NOMO-1 treated with dmso at 0.1 percent for 144 hours (cell line): ENCODE measurements around the gene ANKRD34B.
"Not testable (repeated sequence)": the region's sequence is repeated elsewhere in the genome, so short reads cannot be mapped to it uniquely, and the experiment has no call there.

ENCODE experiments used
- DNase-seq: peaks from one replicate; lab custom pipeline; 2025; ENCODE audit not compliant: unreplicated experiment; lab: John Stamatoyannopoulos, UW

The ANKRD34B gene

DNA sequence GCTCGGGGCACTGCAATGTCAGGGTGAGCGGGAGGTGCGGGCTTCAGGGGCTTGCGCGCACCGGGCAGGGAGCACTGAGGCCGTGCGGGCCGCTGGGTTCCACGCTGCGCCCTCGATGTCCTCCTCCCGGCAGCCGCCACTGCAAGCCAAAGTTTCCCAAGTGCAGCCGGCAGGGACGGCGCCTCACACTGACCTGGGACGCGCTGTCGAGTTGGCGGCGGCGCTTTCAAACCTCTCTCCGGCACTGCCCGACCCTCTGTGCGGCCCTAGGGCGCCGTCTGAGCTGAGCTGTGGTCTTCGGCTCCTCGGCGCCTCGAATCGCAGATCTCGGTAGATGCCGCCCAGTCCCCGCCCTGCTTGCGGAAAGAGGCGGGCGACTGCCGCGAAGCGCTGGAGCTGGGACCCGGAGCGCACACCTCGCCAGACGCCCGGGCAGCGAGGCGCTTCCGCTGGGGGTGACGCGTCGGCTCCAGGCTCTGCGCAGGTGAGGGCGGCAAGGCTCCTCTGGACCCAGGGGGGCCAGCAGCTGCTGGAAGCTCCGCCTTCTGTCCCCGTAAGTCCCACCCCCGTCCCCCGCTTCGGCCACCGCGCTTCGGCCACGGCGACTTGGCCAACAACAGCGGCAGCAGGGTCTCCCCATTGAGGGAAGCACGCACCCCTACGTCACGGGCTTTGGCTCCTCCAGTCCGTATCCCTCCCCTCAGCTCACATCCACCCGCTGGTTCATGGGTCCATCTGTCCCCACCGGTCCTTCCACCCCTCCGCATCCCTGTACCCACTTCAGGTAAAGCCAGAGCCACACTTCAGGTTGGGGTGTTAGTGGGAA lies at the start of gene ANKRD34B:
Gene ANKRD34B, minus strand, starts transcription at position 320 of the 826 bp plus-strand sequence. CDS start 10,261 bp downstream, outside the sequence.
- DNase-seq: peak; percentile 40

DNA sequence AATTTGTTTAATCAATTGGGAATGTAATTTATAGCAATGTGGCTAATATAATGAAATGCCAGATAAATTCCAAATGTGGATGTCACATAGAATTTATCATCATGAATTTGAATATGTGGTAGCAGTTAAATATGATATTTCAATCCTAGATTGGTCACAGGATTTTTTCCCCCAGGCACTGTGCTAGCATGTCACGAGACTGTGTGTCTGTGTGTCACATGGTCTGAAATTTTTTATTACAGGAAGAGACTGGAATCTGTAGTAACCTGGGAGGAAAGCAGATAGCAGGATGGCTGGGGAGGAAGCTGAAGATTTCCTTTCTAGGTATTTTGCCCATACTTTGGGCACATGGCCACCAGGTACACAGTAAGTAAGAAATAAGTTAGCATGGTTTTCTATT lies 49.0 kb upstream of the ANKRD34B start:
- no peak for DNase-seq

DNA sequence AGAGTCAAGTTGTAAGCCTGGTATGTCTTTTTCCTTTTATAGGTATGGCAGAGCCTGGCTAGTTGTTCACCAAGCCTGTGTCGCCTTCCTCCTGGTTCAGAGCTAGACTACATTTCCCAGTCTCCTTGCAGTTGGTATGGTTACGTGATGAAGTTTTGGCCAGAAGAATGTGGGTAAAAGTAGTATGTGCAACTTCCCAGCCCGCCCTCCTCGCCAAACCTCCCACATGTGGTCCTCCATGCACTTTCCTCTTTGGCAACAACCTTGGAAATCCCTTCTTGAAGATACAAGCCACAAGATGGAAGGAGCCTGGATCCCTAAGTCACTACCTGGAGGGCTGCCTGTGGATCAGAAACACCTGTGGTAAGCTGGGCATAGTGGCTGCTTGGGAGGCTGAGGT lies 48.4 kb upstream of the ANKRD34B start:
- no peak for DNase-seq

DNA sequence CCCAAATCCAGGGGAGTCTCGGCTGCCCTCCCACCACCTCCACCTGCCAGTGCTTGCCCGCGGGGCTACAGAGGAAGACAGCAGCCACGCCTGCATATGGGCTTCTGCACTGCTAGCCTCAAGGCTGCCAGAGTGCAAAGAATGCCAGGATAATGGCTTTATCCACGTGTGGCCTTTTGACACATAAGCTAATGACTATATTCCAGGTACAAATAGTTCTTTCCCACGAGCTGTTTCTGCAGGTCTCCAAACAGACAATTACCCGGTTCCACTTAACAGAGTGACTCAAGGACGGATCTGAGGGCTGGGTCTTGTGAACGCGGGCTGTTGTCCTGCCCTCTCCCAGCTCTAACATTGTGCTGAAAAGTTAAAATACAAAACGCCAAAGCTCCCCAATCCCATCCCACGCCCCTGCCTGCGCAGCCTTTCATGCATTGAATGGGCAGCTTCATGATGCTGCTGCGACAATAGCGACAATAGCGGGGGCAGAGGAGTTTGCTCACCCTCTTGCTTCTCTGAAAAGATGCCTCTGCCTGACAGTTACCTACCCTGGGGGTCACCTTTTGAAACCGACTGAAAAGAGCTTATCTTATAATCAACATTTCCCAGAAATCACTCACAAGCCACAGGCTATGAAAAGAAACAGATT lies 45.3 kb upstream of the ANKRD34B start:
- DNase-seq: no peak

DNA sequence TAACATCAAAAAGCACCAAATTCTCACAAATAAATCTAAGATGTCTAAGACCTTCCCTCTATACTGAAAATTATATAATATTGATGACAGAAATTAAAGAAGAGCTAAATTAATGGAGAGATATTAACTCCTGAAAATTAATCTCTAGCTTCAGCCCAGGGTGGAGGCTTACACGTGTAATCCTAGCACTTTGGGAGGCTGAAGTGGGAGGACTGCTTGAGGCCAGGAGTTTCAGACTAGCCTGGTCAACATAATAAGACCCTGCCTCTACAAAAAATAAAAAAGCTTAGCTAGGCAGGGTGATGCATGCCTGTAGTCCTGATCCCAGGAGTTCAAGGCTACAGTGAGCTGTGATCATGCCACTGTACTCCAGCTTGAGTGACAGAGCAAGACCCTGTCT lies 39.6 kb upstream of the ANKRD34B start:
- DNase-seq: no peak

DNA sequence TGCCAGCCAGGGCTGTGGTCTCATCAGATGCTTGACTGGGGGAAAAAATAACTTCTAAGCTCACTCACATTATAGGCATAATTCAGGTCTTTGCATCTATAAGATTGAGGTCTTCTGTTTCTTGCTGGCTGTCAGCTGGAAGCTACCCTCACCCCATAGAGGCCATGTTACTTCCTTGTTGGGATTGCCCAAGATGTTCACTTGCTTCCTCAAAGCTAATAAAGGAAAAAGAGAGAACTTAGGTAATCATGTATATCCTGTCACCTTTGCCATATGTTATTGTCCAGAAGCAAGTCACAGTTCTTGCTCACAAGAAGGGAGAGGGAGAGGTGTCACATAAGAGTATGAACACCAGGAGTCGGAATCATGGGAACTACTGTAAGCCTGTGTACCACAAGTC lies 38.7 kb upstream of the ANKRD34B start:
- DNase-seq: peak; percentile 71

DNA sequence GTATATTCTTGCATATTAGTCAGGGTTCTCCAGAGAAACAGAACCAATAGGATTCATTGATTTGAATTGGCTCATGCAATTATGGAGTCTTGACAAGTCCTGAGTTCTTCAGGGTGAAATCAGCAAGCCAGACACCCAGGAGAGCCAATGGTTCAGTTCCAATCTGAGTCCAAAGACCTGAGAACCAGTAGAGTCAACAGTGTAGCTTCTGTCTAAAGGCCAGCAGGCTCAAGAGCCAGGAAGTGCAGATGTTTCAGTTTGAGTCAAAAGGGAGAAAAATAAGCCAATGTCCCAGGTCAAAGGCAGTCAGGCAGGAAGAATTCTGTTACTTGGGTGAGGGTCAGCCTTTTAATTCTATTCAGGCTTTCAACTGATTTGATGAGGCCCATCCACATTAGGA lies 37.8 kb upstream of the ANKRD34B start:
- no peak for DNase-seq

DNA sequence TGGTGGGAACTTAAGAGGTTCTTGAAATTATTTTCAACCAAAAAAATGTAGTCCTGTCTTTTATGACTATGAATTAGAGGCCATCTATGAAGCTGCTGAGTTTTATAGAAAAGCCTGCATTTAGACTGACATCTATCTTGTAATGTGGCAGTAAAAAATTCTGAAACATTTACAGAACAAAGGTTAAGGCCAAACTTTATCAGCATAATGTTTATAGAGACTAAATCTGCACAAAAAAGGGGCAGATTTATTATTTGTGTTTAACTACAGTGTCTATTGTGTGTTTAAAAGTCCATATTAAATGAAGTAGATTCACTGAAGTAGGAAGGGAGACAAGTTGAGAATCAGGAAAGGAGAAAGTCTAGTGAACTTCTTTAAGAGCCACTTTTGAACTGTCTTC lies 37.3 kb upstream of the ANKRD34B start:
- no peak for DNase-seq

DNA sequence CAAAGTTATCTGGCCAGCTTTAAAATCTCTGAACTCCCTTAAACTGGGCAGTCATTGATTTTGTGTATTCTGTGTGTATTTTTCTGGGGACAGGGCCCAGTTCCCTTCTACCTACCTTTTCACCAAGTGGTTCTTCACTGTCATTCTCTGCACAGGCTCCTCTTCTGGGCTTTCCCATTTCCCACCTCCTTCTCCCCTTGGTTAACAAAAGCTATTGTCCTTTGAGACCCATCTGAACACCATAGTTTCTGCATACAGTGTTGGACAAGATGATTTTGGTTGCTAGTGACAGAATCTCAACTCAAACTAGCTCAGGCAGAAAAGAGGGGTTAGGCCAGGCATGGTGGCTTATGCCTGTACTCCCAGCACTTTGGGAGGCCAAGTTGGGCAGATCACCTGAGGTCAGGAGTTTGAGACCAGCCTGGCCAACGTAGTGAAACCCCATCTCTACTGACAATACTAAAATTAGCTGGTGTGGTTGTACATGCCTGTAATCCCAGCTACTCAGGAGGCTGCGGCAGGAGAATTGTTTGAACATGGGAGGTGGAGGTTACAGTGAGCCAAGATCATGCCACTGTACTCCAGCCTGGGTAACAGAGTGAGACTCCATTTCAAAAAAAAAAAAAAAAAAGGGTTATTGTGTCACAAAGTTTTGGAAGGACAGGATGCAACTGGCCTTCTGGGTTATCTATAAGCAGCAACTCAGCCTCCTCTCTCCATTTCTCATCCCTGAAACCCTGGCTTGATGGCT lies 31.0 kb upstream of the ANKRD34B start:
- no peak for DNase-seq

DNA sequence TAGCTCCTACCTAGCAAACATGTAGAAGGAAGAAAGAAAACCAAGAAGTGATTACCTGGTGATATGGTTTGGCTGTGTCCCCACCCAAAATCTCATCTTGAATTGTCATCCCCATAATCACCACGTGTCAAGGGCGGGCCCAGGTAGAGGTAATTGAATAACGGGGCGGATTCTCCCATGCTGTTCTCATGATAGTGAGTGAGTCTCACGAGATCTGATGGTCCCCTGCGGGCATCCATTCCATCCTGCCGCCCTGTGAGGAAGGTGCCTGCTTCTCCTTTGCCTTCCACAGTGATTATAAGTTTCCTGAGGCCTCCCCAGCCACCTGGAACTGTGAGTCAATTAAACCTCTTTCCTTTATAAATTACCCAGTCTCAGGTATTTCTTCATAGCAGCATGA lies 27.4 kb upstream of the ANKRD34B start:
- no peak for DNase-seq

DNA sequence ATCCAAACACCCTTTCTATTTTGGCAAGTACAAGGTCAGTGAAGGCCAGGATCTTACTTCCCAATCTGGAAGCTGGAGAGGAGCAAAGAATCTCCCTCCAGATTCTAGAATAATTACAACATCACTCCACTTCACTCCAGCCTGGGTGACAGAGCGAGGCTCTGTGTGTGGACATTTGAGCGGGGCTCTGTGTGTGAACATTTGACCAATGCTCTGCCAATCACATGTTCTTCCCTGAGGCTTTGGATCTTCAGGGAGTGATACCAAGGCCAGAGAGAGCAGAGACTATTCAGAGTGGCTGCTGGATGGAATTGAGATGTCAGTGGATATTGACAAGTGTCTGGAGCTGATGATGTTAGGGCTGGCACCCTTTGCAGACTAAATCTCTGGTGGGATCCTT lies 24.7 kb upstream of the ANKRD34B start:
- no peak for DNase-seq

DNA sequence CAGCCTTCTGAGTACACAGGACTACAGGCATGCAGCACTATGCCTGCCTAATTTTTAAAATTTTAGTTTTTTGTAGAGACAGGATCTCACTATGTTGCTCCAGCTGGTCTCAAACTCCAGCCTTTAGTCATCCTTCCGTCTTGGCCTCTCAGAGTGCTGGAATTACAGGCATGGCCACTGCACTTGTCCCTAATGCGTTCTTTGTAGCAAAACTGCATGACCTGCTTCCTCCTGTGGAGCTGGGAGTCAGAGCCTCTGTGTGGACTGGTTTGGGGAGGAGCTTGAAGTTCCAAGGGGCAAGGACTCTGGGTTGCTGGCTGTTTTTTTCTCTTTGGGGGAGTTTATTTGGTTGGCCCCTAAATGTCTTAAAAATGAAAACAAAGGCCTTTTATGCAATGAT lies 22.7 kb upstream of the ANKRD34B start:
- DNase-seq: no peak

DNA sequence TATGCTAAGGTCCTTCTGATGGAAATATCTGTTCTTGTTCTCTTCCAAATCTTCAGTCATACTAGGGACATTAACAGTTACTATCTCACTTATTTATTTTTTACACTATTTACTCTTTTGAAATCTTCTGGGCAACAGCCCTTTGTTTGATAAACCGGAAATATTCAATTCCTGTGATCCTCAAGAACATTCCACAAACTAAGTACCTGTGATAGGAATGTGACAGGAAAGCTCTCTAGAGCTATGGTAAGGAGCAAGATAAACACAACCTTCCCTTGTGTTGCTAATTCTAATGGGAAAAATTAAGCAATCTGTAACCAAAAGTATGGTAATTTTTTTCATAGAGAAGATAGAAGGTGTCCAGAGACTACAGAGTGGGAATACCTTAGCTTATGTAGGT lies 22.0 kb upstream of the ANKRD34B start:
- no peak for DNase-seq

DNA sequence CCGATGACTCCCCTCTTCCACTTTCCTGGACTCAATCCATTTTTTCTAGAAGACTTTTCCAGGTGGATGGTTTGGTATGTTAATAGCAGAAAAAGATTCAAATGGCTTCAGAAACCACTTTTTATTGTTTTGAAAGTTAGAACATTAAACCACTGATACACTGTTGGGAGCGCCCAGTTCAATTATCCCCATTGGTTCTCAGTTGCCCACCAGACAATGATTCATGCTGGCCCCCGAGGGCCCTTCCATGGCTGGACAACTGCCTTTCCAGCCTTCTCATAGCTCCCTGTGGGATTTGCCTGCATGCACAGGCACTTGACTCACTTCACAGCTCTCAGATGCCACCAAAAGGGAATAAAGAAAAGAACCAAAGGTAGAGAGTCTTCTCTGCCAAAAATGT lies 21.3 kb upstream of the ANKRD34B start:
- no peak for DNase-seq

DNA sequence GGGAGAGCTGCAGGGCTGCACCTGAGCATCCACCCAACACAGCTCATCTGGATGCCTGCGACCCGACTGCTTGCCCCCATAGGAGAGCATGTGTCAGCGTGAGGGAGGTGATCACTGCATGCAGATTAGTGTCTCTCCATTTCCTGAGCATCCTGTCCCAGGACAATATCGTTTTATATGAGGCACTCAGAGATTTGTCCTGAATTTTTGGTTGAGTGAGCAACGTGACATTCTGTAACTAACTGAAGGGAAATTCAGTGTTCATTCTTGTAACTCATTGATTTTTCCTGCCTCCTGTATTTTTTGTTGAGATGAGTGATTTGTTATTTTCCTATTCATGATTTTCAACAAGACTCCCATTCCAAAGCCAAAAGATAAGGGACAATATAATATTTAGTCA lies 20.7 kb upstream of the ANKRD34B start:
- no peak for DNase-seq

DNA sequence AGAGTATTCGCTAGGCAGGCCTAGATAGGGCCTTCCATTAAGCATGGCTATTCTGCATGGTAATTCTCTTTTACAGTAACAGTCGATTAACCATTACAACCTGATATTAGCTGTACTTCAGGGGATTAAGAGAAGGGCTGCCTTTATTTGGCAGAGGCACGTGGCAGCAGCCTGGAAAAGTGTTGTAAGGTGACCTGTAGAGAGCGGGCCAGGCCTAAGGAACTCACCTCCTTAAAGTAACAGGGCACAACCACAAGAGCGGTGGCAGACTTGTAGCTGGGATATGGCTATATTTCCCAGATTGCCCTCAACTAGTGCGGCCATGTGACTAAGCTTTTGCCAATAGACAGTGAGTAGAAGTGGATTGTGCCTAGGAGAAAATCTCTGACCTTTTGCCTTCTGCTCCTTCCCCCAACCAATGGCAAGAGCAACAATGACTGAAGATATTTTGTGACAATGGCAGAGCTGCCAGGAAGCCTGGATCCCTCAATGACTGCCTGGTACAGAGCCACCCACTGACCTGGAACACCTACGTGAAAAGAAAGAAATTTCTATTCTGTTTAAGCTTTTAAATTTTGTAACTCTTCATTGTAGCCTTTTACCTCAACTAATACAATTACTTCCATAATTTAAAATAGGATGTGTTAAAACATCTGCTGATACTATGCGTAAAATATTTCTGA lies 18.9 kb upstream of the ANKRD34B start:
- DNase-seq: no peak

DNA sequence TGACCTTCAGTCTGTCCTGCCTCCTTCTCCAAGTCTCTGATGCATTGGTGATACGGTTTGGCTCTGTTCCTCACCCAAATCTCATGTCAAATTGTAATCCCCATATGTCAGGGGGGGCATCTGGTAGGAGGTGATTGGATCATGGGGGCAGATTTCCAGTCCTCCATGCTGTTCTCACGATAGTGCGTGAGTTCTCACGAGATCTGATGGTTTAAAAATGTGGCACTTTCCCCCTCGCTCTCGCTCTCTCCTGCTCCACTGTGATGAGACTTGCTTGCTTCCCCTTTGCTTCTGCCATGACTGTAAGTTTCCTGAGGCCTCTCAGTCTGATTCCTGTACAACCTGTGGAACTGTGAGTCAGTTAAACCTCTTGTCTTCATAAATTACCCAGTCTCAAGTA lies 14.7 kb upstream of the ANKRD34B start:
- no peak for DNase-seq

DNA sequence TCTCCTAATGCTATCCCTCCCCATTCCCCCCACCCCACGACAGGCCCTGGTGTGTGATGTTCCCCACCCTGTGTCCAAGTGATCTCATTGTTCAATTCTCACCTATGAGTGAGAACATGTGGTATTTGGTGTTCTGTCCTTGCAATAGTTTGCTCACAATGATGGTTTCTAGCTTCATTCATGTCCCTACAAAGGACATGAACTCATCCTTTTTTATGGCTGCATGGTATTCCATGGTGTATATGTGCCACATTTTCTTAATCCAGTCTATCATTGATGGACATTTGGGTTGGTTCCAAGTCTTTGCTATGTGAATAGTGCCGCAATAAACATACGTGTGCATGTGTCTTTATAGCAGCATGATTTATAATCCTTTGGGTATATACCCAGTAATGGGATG lies 10.2 kb upstream of the ANKRD34B start:
- DNase-seq: not testable (repeated sequence)

DNA sequence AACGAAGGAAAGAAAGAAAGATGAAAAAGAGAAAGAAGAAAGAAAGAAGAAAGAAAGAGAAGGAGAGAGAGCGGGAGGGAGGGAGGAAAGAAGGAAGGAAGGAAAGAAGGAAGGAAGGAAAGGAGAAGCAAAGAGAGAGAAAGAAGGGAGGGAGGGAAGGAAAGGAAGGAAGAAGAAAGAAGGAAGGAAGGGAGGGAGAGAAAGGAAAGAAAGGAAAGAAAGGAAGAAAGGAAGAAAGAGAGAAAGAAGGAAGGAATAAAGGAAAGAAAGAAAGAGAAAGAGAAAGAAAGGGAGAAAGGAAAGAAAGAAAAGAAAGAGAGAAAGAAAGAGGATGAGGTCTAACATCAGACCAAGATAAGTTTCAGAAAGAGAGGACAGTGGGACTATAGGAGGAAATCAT lies 9.0 kb upstream of the ANKRD34B start:
- DNase-seq: no peak

DNA sequence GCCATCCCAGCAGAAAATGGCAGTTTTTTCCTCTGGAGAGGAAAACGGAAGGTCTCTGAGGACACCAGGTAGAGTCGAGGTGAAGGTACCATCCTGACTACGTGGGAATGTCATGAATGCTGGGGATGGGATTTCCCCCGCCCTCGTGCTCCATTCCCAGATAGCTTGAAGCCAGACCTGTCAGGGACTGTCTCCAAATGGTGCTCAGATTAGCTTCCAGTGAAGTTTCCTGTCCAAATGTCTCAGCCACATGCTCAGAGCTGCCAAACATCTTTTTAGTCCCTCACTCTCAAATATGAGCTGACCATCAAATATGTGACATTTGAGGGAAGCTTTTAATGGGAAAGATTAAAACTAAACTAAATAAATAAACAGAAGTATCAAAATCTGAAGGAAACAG lies 7.6 kb upstream of the ANKRD34B start:
- no peak for DNase-seq

DNA sequence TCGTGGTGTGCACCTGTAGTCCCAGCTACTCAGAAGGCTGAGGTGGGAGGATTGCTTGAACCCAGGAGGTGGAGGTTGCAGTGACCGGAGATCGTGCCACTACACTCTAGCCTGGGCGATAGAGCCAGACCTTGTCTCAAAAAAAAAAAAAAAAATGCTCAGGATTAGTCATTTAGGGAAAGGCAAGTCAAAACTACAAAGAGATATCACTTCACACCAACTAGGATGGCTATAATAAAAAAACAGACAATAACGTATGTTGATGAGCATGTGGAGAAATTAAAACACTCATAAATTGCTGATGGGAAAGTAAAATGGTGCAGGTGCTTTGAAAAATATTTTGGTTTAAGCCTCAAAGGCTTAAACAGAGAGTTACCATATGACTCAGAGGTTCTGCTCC lies 6.3 kb upstream of the ANKRD34B start:
- no peak for DNase-seq
